ENCODE results near the gene CHST3.

Gene CHST3

DNA sequence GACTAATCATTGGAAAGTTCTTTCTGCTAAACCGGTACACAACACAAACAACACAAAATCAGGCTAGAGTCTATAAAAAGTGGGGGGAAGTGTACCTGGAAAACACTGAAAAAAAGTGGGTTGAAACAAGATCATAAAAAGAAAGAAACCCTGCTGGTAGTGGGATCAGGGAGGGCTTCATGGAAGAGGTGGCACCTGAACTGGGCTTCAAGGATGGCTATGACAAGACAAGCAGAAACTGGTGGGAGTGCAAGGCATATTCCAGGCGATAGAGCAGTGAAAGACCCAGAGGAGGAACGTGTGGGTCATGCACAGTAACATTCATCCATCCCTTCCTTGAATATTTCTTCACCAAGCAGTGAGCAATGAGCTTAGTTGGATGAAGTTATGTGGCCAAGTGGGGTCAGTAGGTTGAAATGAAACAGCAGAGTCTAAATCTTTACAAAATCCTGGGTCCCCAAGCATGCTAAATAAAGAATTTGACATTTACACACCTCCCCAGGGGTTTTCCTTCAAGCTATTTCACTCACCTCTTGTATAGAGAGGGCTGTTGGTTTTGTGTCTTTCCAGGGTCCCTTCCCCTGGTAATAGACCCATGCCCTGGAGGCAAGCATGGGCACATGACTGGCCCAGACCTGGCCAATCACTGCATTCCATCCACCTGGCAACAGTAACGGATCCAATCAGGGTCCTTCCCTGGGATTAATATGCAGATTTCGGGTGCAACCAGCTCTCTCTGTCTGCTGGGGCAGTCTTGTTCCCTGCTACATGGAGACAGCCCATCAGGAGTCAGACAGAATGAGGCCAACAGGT, 86.0 kb downstream of the CHST3 start:
- TF ChIP-seq, protein P1, sequence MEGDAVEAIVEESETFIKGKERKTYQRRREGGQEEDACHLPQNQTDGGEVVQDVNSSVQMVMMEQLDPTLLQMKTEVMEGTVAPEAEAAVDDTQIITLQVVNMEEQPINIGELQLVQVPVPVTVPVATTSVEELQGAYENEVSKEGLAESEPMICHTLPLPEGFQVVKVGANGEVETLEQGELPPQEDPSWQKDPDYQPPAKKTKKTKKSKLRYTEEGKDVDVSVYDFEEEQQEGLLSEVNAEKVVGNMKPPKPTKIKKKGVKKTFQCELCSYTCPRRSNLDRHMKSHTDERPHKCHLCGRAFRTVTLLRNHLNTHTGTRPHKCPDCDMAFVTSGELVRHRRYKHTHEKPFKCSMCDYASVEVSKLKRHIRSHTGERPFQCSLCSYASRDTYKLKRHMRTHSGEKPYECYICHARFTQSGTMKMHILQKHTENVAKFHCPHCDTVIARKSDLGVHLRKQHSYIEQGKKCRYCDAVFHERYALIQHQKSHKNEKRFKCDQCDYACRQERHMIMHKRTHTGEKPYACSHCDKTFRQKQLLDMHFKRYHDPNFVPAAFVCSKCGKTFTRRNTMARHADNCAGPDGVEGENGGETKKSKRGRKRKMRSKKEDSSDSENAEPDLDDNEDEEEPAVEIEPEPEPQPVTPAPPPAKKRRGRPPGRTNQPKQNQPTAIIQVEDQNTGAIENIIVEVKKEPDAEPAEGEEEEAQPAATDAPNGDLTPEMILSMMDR (IDR thresholded peaks at IDR 0.05; ENCODE audit: low read depth, low read length) = no peak
- H3K4me3 ChIP-seq (ENCODE audit: low read depth, low read length) = no peak overlapping the region

DNA sequence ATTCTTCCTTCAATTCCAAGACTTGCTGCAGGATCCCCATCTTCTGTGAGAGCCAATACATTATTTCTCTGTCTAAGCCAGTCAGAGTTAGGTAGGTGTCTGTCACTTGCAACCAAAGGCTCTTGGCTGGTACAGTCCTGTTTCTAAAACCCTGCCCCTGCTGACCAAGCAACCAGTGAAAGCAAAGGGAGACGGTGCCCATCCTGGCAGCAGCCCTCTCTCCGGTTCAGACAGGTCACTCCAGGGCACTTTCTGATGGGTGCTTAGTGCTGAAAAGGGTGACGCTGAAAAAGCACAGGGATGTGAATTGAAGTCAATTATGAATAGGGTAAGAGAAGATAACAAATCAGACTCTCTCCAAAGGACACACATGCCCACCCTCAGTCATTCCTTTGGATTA, 86.7 kb downstream of the CHST3 start:
- no peak overlapping the region for H3K4me3 ChIP-seq (ENCODE audit: low read depth, low read length)
- TF ChIP-seq, protein P1 (IDR thresholded peaks at IDR 0.05; ENCODE audit: low read depth, low read length) = no peak

GRCh38 chr10:72053690-72054089, 89.5 kb downstream of the CHST3 start:
- TF ChIP-seq, protein P1 (IDR thresholded peaks at IDR 0.05; ENCODE audit: low read depth, low read length) = no peak
- no peak overlapping the region for H3K4me3 ChIP-seq (ENCODE audit: low read depth, low read length)

- no peak overlapping the region for H3K4me3 ChIP-seq (ENCODE audit: low read depth, low read length)
- TF ChIP-seq, protein P1 (IDR thresholded peaks at IDR 0.05; ENCODE audit: low read depth, low read length) = no peak
Measured at GRCh38 chr10:72056113-72056512, 91.9 kb downstream of the CHST3 start.

DNA sequence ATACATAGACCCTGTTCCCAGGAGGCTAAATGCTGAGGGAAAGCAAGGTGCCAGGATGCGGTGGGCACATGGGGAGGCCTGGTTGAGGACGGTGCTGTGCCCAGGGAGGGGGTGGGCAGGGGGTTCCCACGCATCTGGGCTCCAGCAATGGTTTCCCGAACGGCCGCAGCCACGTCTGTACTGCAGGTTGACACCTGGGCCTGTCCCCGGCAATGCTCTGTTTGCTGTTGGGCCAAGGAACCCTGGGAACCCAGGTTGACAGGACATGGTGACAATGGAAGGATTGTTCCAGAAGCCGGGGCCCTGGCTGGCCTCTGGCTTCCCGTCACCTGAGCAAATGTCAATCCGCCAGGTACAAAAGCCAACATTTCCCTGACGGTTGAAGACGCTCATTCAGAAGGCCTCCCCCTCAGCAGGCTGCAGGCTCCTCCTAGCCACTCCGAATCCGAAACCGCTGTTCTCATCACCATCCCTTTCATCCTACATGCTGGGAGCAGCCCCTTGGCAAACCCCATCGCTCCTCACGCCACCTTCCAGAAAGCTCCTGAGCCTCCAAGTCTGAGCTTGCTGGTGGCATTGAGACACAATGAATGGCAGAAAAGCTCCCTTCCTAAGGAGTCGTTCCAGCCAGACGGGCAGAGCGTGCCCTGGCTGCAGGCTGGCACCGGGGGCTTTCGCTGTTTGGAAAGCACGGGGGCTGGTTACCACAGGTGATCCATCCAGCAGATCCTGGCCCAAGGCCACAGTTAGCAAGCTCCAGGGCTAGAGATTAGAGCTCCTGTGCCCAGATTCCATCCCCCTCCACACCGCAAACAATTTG, 92.9 kb downstream of the CHST3 start:
- no peak overlapping the region for H3K4me3 ChIP-seq (ENCODE audit: low read depth, low read length)
- TF ChIP-seq, protein P1 (IDR thresholded peaks at IDR 0.05; ENCODE audit: low read depth, low read length) = no peak

DNA sequence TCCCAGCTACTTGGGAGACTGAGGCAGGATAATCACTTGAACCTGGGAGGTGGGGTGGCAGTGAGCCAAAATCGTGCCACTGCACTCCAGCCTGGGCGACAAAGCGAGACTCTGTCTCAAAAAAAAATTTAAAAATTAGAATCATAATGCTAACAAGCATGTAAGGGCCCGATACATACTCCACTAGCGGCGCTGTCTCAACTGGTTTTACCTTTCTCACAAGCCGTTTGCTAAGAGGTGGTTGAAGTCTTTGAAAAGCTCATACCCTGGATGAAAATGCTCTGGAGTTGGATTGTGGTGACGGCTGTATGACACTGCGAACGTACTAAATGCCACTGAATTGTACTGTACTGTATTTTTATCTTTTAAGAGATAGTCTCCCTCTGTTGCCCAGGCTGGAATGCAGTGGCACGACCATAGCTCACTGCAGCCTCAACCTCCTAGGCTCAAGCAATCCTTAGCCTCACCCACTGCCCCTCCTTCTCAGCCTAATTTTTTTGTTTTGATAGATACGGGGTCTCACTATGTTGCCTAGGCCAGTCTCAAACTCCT, 94.2 kb downstream of the CHST3 start:
- no peak overlapping the region for H3K4me3 ChIP-seq (ENCODE audit: low read depth, low read length)
- TF ChIP-seq, protein P1 (IDR thresholded peaks at IDR 0.05; ENCODE audit: low read depth, low read length) = no peak

All from WI38 (cell line).